Central memory CD8-positive, alpha-beta T cell (primary cell): ENCODE results near the gene HPCA.

ENCODE experiments used
- ATAC-seq: fragments of 150-1000 bp; cut with Tn5 transposase; replicated peaks from 2 replicates; pipeline ENCODE4 v1.10.0; 2022; ENCODE audit warnings: mild to moderate bottlenecking, moderate FRiP score, moderate number of reproducible peaks; ENCODE audit not compliant: poor library complexity, severe bottlenecking; ENCODE audit errors: extremely low read depth
- DNase-seq, 2 donors: peaks; one replicate each; pipeline ENCODE4 v3.0.0; 2021; ENCODE audit warnings: low spot score in 2 of 2
- H3K27ac Mint-ChIP-seq: one replicate; pipeline ENCODE4 v1.8.0; 2022; ENCODE audit warnings: low read depth, mild to moderate bottlenecking, moderate library complexity, mixed read lengths
- H3K27me3 Mint-ChIP-seq: one replicate; pipeline ENCODE4 v1.8.0; 2022; ENCODE audit warnings: mixed read lengths
- H3K36me3 Mint-ChIP-seq: one replicate; pipeline ENCODE4 v1.8.0; 2022; ENCODE audit warnings: mild to moderate bottlenecking, moderate library complexity, mixed read lengths; ENCODE audit not compliant: insufficient read depth
- H3K4me1 Mint-ChIP-seq: one replicate; pipeline ENCODE4 v1.8.0; 2022; ENCODE audit warnings: mixed read lengths
- H3K4me3 Mint-ChIP-seq: one replicate; pipeline ENCODE4 v1.8.0; 2022; ENCODE audit warnings: mild to moderate bottlenecking, moderate library complexity, mixed read lengths
- H3K9me3 Mint-ChIP-seq: one replicate; pipeline ENCODE4 v1.8.0; 2022; ENCODE audit warnings: mixed read lengths

Gene HPCA

GRCh38 chr1:32876341-32877210 is 9.7 kb upstream of the HPCA start:
- peaks cover 11% of the 10 kb centered on the region for H3K4me1 Mint-ChIP-seq
- H3K27ac Mint-ChIP-seq = no peak overlapping the region
- ATAC-seq = peak; percentile 68
- H3K36me3 Mint-ChIP-seq = peaks cover 4% of the 10 kb centered on the region
- no peak overlapping the region for H3K4me3 Mint-ChIP-seq
- peak; percentile 39 to 54 for DNase-seq
- no peaks in the 10 kb centered on the region for H3K9me3 Mint-ChIP-seq
- H3K27me3 Mint-ChIP-seq = peaks cover 63% of the 10 kb centered on the region

GRCh38 chr1:32877211-32878110 is 8.8 kb upstream of the HPCA start:
- H3K27ac Mint-ChIP-seq = no peak overlapping the region
- H3K36me3 Mint-ChIP-seq = peaks cover 3% of the 10 kb centered on the region
- no peak overlapping the region for H3K4me3 Mint-ChIP-seq
- ATAC-seq (no peak), DNase-seq (no peak)
- peaks cover 55% of the 10 kb centered on the region for H3K27me3 Mint-ChIP-seq
- H3K9me3 Mint-ChIP-seq = no peaks in the 10 kb centered on the region
- peaks cover 5% of the 10 kb centered on the region for H3K4me1 Mint-ChIP-seq

DNA sequence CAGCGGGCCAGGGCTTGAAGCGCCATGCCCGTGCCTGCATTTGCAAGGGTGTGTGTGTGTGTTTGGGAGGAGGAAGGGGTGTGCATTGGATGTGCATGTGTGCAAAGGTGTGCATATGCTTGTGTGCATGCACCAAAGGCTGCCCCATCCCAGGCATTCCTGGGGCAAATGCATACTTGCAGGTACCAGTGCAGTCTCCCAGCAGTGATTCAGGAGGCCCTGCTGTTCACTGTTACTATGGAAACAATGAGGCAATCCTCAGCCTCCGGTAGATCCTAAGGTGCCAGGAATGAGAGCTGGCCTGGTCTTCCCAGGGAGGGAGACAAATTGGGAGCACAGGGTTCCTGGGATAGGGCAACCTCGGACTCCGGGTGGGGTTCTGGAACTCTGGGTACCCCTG is 8.1 kb upstream of the HPCA start:
- peaks cover 49% of the 10 kb centered on the region for H3K27me3 Mint-ChIP-seq
- no peak for DNase-seq
- H3K36me3 Mint-ChIP-seq = no peaks in the 10 kb centered on the region
- no peak overlapping the region for H3K4me3 Mint-ChIP-seq
- H3K27ac Mint-ChIP-seq = no peak overlapping the region
- no peak for ATAC-seq
- H3K4me1 Mint-ChIP-seq = no peaks in the 10 kb centered on the region
- no peaks in the 10 kb centered on the region for H3K9me3 Mint-ChIP-seq

DNA sequence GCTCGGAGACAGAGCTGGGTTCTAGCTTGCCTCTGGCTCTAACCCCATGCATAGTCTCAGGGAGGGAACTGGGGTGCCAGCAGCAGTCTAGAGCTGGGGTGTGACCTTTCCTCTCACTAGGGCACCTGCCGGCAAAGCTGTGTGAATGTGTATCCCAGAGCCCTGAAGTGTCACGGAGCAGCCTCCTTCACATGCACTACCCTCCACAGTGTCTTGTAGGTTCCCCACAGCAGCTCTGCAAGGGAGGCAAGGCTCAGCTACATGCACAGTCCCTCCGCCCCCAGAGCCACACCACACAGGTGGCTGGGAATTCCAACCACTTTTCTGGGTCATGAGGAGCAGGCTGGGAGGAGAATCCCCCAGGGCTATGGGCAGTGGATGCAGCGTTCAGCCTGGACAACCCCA is 7.7 kb upstream of the HPCA start:
- DNase-seq (no peak), ATAC-seq (no peak)
- Mint-ChIP-seq H3K4me3 (no peak overlapping the region), H3K4me1 (no peaks in the 10 kb centered on the region), H3K36me3 (no peaks in the 10 kb centered on the region), H3K27ac (no peak overlapping the region), H3K27me3 (peaks cover 52% of the 10 kb centered on the region), H3K9me3 (no peaks in the 10 kb centered on the region)

GRCh38 chr1:32881291-32881690 is 5.0 kb upstream of the HPCA start:
- Mint-ChIP-seq H3K27ac (no peak overlapping the region), H3K9me3 (no peaks in the 10 kb centered on the region), H3K4me1 (peaks cover 8% of the 10 kb centered on the region), H3K4me3 (no peak overlapping the region), H3K27me3 (peaks cover 52% of the 10 kb centered on the region), H3K36me3 (peaks cover 5% of the 10 kb centered on the region)
- DNase-seq (no peak), ATAC-seq (no peak)

DNA sequence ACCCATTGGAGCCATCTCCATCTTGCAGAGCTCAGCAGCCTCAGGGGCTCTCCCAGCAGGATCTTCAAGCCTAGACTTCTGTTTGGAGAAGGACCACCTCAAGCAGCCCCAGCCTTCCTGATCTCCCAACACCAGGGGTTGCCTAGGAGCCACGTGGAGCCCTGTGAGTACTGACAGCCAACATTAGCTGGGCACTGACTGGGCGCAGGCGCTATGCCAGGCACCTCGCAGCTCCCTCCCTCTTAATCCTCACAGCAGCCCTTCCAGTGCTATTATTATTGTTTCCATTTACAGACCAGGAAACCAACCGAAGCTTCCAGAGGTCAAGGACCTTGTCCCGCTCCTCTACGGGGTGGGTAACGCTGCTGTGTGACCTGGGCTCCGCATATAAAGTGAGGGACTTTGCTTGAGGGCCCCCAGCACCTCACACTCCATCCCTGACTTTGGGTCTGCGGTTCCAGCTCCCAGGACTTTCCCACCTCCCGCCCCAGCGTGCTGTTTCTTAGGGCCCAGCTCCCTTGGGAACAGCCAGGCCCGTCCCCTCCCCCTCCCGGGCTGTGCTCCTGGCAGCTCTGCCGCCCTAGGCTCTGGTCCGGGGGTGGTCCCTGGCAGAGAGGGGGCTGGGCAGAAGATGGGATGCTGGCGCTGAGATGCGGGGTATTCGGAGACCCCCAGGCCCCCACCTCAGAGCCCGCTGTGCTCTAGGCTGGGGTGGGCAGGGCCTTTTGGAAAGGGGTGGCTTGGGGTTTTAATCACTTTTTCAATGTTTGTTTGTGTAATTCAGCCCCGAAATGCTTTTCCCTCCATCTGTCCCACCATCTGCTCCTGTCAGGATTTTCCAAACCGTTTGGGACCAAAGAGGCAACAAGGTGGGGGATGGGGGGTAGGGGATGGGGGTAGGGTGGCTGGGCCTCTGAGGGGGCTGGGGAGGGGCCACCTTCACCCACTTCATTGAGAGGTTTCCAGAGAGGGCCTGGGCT is 4.1 kb upstream of the HPCA start:
- DNase-seq = no peak
- no peaks in the 10 kb centered on the region for H3K9me3 Mint-ChIP-seq
- H3K4me1 Mint-ChIP-seq = peaks cover 11% of the 10 kb centered on the region
- H3K36me3 Mint-ChIP-seq = peaks cover 5% of the 10 kb centered on the region
- ATAC-seq = no peak
- H3K4me3 Mint-ChIP-seq = no peak overlapping the region
- H3K27ac Mint-ChIP-seq = no peak overlapping the region
- peaks cover 58% of the 10 kb centered on the region for H3K27me3 Mint-ChIP-seq

DNA sequence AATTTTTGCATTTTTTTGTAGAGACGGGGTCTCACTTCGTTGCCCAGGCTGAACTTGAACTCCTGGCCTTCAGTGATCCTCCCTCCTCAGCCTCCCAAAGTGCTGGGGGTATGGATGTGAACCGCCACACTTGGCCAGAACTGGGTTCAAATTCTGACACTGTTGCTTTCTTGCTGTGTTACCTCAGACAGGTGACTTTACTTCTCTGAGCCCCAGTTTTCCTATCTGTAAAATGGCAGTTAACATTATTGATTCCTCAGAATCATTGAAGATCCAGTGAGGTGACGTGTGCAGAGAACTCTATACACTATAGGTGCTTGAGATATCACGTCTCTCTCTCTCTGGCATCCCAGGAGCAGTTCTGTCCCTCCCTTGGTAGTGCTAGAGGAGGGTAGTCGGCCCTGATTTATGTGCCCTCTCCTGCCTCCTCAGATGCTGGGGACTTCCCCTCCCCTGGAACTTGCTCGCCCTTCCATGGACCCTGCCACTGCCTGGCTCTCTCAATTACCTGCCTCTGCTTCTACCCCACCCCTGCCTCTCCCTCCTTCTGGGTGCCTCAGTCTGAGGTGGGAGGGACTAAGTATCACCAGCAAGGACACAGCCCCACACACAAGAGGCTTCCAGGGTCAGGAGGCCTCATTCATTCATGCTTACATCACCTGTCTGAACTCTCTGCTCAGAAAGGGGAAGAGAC is 2.8 kb upstream of the HPCA start:
- Mint-ChIP-seq H3K4me1 (peaks cover 13% of the 10 kb centered on the region), H3K4me3 (no peak overlapping the region), H3K27ac (no peak overlapping the region), H3K9me3 (no peaks in the 10 kb centered on the region), H3K27me3 (peaks cover 64% of the 10 kb centered on the region), H3K36me3 (peaks cover 5% of the 10 kb centered on the region)
- no peak for ATAC-seq
- DNase-seq = no peak

DNA sequence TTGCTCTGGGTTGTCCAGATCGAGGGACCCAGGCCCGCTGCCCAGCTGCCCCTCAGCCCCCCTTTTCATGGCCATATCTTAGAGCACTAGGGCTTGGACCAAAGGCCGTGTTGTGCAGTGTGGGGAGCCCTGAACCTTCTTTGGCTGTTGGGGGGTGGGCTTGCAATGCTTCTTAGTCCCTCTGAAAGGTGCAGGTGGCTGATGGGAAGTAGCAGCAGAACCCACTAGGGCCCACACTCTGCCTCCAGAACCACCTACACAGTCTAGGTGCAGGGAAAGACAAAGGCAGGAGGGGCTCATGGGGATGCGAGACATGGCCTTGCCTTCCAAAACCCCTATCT is 2.3 kb upstream of the HPCA start:
- Mint-ChIP-seq H3K36me3 (peaks cover 5% of the 10 kb centered on the region), H3K9me3 (no peaks in the 10 kb centered on the region), H3K4me1 (peaks cover 13% of the 10 kb centered on the region), H3K27me3 (peaks cover 69% of the 10 kb centered on the region), H3K27ac (no peak overlapping the region), H3K4me3 (no peak overlapping the region)
- DNase-seq = no peak
- ATAC-seq = no peak

- H3K9me3 Mint-ChIP-seq = no peaks in the 10 kb centered on the region
- peaks cover 5% of the 10 kb centered on the region for H3K36me3 Mint-ChIP-seq
- no peak for DNase-seq
- ATAC-seq = no peak
- H3K27me3 Mint-ChIP-seq = peaks cover 76% of the 10 kb centered on the region
- no peak overlapping the region for H3K4me3 Mint-ChIP-seq
- H3K4me1 Mint-ChIP-seq = peaks cover 13% of the 10 kb centered on the region
- H3K27ac Mint-ChIP-seq = no peak overlapping the region
Observed at GRCh38 chr1:32884726-32885125, 1.6 kb upstream of the HPCA start.

- DNase-seq = no peak
- peaks cover 84% of the 10 kb centered on the region for H3K27me3 Mint-ChIP-seq
- no peak overlapping the region for H3K27ac Mint-ChIP-seq
- H3K4me1 Mint-ChIP-seq = peaks cover 13% of the 10 kb centered on the region
- H3K36me3 Mint-ChIP-seq = peaks cover 5% of the 10 kb centered on the region
- no peaks in the 10 kb centered on the region for H3K9me3 Mint-ChIP-seq
- H3K4me3 Mint-ChIP-seq = peak overlapping the region; percentile 49
- no peak for ATAC-seq
Observed at GRCh38 chr1:32885676-32886003, 651 bp upstream of the HPCA start.

- H3K27me3 Mint-ChIP-seq = peaks cover 86% of the 10 kb centered on the region
- H3K36me3 Mint-ChIP-seq = peaks cover 5% of the 10 kb centered on the region
- ATAC-seq (no peak), DNase-seq (no peak)
- H3K9me3 Mint-ChIP-seq = no peaks in the 10 kb centered on the region
- H3K4me3 Mint-ChIP-seq = no peak overlapping the region
- H3K4me1 Mint-ChIP-seq = peaks cover 15% of the 10 kb centered on the region
- H3K27ac Mint-ChIP-seq = no peak overlapping the region
Observed at GRCh38 chr1:32886828-32887414, 630 bp downstream of the HPCA start.
